Measurements from ENCODE around the gene MYDGF. TPM values are rescaled to one million over a fixed set of nuclear protein-coding genes. Genes with fewer than 3 reads are reported as not detected.

The MYDGF gene
- total RNA-seq, 4 donors from 2014 or later, result 17.5 to 43.6 (median 28.3) TPM

DNA sequence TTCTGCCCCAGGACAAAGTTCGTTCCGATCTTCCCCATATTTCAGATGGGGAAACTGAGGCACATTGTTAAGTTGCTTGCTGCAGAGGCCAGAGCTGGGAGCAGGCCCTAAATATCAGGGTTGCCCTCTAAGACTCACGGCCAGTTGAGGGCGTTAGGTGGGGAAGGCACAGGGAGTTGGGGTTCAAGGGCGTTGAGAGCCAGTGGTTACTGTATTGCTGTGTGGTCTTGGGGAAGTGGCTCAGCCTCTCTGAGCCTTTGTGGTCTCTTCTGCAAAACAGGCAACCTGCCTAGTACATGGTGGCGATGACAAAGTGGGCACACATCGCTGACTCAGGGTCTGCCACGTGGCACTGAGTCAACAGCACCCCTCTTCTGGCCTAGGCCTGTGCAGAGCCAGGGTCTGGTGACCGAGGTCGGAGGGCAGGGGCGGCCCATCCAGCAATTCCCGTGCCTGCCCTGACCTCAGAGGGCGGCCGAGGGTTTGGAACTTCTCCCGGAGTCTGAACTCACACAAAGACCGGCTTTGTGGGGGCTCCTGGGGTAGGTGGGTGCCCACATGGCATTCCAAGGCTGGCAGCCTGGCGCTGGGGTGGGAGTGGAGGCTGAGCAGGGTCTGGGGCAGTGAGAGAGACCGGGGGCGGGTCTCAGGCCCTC is 20.6 kb downstream of the MYDGF start:
- no peaks in the 10 kb centered on the region for H3K9me3 ChIP-seq
- H3K27ac ChIP-seq, result no peak overlapping the region
- TF ChIP-seq, protein P1, sequence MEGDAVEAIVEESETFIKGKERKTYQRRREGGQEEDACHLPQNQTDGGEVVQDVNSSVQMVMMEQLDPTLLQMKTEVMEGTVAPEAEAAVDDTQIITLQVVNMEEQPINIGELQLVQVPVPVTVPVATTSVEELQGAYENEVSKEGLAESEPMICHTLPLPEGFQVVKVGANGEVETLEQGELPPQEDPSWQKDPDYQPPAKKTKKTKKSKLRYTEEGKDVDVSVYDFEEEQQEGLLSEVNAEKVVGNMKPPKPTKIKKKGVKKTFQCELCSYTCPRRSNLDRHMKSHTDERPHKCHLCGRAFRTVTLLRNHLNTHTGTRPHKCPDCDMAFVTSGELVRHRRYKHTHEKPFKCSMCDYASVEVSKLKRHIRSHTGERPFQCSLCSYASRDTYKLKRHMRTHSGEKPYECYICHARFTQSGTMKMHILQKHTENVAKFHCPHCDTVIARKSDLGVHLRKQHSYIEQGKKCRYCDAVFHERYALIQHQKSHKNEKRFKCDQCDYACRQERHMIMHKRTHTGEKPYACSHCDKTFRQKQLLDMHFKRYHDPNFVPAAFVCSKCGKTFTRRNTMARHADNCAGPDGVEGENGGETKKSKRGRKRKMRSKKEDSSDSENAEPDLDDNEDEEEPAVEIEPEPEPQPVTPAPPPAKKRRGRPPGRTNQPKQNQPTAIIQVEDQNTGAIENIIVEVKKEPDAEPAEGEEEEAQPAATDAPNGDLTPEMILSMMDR (IDR thresholded peaks at IDR 0.05), result no peak
- no peak for TF ChIP-seq POLR2AphosphoS5 (IDR thresholded peaks at IDR 0.05)
- TF ChIP-seq POLR2A (IDR thresholded peaks at IDR 0.05), result no peak
- TF ChIP-seq EP300 (IDR thresholded peaks at IDR 0.05), result no peak
- H3K36me3 ChIP-seq, result peaks cover 11% of the 10 kb centered on the region
- no peaks in the 10 kb centered on the region for H3K27me3 ChIP-seq
- no peak overlapping the region for H3K4me3 ChIP-seq
- H3K4me1 ChIP-seq, result peaks cover 5% of the 10 kb centered on the region
- 80% methylated on average over 2 of the region's 19 CpGs for WGBS
- no peak for DNase-seq (ENCODE audit: low spot score in 2 of 2)

DNA sequence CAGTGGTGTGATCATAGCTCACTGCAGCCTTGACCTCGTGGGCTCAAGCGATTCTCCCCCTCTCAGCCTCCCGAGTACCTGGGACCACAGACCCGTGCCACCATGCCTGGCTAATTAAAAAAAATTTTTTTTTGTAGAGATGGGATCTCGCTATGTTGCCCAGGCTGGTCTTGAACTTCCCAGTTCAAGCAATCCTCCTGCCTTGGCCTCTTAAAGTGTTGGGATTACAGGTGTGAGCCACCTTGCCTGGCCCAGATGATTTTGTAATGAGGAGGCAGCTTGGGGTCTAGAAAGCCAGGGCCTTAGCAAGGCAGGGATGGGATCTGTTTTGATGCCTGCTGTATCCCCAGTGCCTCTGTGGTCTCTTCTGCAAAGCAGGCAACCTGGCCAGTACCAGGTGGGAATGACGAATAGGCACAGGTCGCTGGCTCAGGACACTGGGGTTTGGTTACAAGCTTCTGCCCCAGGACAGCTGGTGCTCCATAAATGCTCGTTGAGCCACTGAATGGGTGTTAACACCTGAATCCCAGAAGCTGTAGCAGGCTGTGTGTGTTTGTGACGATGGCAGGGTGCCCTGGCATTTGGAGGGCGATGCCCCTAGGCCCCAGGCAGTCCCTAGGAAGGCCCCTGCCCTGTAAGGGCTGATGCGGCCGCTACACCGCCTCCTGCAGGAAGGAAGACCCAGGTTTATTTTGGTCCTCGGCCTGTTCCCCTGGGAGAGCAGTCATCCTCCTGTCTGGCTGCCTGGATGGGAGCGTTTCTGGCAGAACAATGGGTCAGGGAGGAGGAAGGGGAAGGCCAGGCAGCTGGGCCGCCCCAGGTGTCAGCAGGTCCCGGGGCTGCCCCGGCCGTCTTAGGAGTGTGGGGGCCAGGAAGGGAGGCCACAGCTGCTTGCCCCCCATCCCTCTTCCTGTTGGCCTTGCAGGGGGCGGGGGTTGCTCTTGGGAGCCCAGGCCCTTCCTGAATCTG is 22.2 kb downstream of the MYDGF start:
- Histone ChIP-seq H3K9me3 (no peaks in the 10 kb centered on the region), H3K36me3 (peaks cover 11% of the 10 kb centered on the region), H3K27ac (no peak overlapping the region), H3K4me1 (peaks cover 5% of the 10 kb centered on the region), H3K27me3 (no peaks in the 10 kb centered on the region), H3K4me3 (no peak overlapping the region)
- no peak for DNase-seq (ENCODE audit: low spot score in 2 of 2)
- WGBS, result 80% methylated on average over 7 of the region's 20 CpGs
- TF ChIP-seq EP300 (IDR thresholded peaks at IDR 0.05) (no peak), POLR2A (IDR thresholded peaks at IDR 0.05) (no peak), POLR2AphosphoS5 (IDR thresholded peaks at IDR 0.05) (no peak)
- TF ChIP-seq, protein P1 (IDR thresholded peaks at IDR 0.05), result no peak

DNA sequence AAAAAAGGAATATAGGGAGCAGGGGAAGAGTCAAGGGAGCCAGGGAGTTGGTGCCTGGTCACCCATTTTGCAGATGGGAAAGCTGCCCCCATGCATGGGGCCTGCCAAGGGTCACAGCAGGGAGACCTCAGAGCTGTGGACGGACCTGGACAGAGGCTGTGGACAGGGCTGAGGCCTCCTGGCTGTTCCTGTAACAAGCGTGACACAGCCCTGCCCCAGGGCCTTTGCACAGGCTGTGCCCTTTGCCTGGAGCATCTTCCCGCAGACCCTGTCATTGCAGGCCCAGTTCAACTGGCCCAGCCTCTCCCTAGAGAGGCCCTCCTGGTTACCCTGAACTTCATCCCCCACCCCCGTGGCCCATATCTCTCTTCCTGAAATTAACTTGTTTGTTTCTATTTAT is 24.4 kb downstream of the MYDGF start:
- peaks cover 13% of the 10 kb centered on the region for H3K4me1 ChIP-seq
- no peak for TF ChIP-seq POLR2AphosphoS5 (IDR thresholded peaks at IDR 0.05)
- TF ChIP-seq, protein P1 (IDR thresholded peaks at IDR 0.05), result no peak
- TF ChIP-seq EP300 (IDR thresholded peaks at IDR 0.05), result no peak
- no peak for TF ChIP-seq POLR2A (IDR thresholded peaks at IDR 0.05)
- H3K4me3 ChIP-seq, result no peak overlapping the region
- H3K27ac ChIP-seq, result no peak overlapping the region
- 82% methylated on average over 4 of the region's 4 CpGs for whole genome bisulfite sequencing
- no peaks in the 10 kb centered on the region for H3K27me3 ChIP-seq
- no peaks in the 10 kb centered on the region for H3K9me3 ChIP-seq
- DNase-seq (ENCODE audit: low spot score in 2 of 2), result no peak
- no peaks in the 10 kb centered on the region for H3K36me3 ChIP-seq

DNA sequence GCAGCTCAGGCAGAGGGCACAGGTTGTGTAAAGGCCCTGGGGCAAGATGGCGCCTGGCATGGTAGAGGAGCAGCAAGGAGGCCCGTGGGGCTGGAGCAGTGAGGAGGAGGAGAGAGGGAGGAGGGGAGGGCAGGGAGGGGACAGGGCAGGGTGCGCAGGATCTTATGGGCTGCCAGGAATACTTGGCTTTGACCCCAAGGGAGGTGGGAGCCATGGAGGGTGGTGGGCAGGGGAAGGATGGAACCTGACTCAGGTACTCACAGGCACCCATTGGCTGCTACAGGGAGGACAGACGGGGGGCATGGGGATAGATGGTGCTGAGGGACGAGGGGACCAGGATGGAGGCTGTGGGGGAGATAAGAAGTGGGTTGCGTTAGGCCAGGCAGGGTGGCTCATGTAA is 27.5 kb downstream of the MYDGF start:
- TF ChIP-seq, protein P1 (IDR thresholded peaks at IDR 0.05), result no peak
- no peak for TF ChIP-seq POLR2AphosphoS5 (IDR thresholded peaks at IDR 0.05)
- no peak for TF ChIP-seq POLR2A (IDR thresholded peaks at IDR 0.05)
- no peak for TF ChIP-seq EP300 (IDR thresholded peaks at IDR 0.05)
- Histone ChIP-seq H3K27me3 (no peaks in the 10 kb centered on the region), H3K4me1 (peaks cover 33% of the 10 kb centered on the region), H3K27ac (no peak overlapping the region), H3K4me3 (no peak overlapping the region), H3K9me3 (no peaks in the 10 kb centered on the region), H3K36me3 (no peaks in the 10 kb centered on the region)
- DNase-seq (ENCODE audit: low spot score in 2 of 2), result no peak
- 81% methylated on average over 6 of the region's 6 CpGs for WGBS

- H3K27ac ChIP-seq, result no peak overlapping the region
- no peak for TF ChIP-seq EP300 (IDR thresholded peaks at IDR 0.05)
- TF ChIP-seq, protein P1 (IDR thresholded peaks at IDR 0.05), result no peak
- TF ChIP-seq POLR2A (IDR thresholded peaks at IDR 0.05), result no peak
- no peak for TF ChIP-seq POLR2AphosphoS5 (IDR thresholded peaks at IDR 0.05)
- H3K4me3 ChIP-seq, result peak overlapping the region; percentile 62
- no peaks in the 10 kb centered on the region for H3K36me3 ChIP-seq
- no peaks in the 10 kb centered on the region for H3K9me3 ChIP-seq
- peaks cover 2% of the 10 kb centered on the region for H3K27me3 ChIP-seq
- no peak for DNase-seq (ENCODE audit: low spot score in 2 of 2)
- peaks cover 40% of the 10 kb centered on the region for H3K4me1 ChIP-seq
- WGBS, result 61% methylated on average over 9 of the region's 14 CpGs
These were observed 29.0 kb downstream of the MYDGF start for GRCh38 chr19:4641132-4641531.

All from suprapubic skin (tissue), 4 donors.